Iris pigment epithelial cell (primary cell): Measurements from ENCODE around the gene PHF14.
A peak's percentile ranks its signal among the peaks of the same experiment; 100 is the strongest.

Experiments used
- DNase-seq: peaks from one replicate; pipeline ENCODE4 v3.0.0-alpha.2; 2011; ENCODE audit warnings: low read depth

The PHF14 gene

GRCh38 chr7:11175887-11176286, 202.2 kb downstream of the PHF14 start:
- DNase-seq = no peak

DNA sequence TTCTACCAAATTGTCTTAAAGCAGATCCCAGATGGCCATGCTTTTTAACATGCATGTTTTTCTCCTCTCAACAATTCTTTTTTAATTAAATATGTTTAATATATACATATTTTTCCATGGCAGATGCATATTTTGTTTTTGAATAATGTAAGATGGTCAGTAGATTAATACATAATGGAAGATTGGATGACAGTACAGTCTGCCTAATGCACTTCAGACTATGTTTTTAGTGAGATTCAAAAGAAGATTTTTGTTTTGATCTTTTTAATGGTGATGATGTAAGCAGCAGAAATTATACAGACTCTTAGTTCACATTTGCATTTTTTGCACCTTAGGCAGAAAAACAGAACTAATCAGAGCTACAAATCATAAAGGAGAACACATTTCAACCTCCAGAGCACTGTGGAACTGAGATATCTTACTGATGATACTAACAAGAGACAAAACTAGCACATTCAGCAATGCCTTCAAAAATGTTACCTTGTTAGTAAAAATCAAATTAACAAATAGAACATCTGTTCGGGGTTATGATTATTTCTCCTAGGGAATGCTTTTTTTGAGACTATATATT, 203.4 kb downstream of the PHF14 start:
- no peak for DNase-seq

- peak; percentile 70 for DNase-seq
Observed at GRCh38 chr7:11177793-11178192, 204.1 kb downstream of the PHF14 start.

- no peak for DNase-seq
Observed at GRCh38 chr7:11181590-11181989, 207.9 kb downstream of the PHF14 start.

- peak; percentile 83 for DNase-seq
Observed at GRCh38 chr7:11182736-11183135, 209.1 kb downstream of the PHF14 start.

- peak; percentile 37 for DNase-seq
Observed at GRCh38 chr7:11185179-11185815, 211.6 kb downstream of the PHF14 start.

GRCh38 chr7:11188529-11189310, 215.0 kb downstream of the PHF14 start:
- no peak for DNase-seq

GRCh38 chr7:11191081-11191480, 217.4 kb downstream of the PHF14 start:
- DNase-seq = no peak

DNA sequence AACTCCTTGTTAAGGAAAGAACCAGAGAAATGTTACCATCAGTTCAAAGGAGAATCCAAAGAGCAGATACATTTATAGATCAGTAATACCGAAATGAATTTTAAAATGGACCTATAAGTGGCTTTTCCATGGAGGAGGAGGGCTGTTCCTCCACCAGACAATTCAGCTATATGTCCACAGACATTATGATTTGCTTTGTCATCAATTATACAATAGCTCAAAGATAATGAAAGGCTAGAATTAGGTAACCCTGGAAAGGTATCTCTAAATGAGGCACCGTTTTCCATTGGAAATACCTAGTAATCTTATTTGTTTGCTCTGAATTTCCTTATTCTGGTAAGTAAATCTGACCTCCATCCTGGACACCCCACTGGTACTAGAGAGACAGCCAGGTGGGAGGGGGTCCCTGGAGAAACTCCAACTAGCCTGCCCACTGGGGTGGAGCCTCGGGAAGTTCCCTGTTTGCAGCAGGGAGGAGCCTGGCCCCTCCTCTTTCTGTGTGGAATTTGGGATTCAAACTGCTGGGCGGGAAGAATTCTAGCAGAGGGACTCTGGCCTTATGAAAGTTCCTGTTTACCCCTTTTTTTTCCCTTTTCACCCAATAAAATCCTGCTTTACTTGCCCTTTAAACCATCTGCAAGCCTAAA, 218.0 kb downstream of the PHF14 start:
- no peak for DNase-seq

DNA sequence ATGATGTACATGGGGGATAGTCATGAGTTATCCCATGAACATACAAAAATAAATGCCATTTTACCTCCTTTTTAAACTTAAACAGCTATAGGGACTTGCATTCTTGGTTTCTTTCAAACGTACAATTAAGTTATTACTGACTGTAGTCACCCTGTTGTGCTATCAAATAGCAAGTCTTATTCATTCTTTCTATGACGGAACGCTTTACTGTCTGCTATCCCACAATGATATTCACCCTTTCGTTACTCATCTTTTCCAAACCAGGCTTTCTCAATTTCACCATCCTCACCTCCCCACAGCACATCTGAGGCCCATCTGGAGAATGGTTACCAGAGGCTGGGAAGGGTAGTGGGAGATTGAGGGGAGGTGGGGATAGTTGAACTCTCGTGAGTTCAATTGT, 218.8 kb downstream of the PHF14 start:
- peak; percentile 86 for DNase-seq

DNA sequence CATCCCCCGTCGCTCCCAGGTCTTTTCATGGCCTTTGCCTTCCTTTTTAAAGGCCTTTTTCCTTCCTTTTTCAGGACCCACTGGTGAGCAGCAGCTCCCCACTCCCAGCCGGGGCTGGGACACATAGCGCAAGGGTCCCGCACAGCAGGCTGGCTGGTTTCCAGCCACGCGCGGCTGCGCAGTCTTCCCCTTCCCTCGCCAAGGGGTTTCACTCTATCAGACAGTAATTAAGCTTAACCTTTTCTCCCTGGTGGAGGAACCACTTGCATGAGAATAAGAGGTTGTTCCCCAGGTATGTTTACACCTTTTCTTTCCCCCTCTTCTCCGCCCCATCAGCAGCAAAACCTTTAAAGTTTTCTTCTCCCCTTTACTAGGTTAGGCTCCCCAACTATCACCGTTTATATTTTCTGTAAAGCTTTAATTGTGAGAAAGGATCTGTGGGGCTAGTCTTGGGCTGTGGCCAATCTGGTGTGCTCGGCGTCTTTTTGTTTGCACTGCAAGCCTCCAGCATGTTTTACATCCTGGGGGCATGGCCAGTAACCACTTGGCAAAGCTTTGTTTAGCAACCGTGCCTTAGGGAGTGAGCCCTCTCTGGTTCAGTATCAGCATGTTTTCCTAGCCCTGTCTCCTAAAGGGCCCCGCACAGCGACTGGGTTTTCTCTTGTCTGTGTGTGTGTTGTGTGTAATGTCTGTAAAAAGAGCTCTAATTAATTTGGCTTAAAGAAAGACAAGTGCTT, 219.6 kb downstream of the PHF14 start:
- peak; percentile 51 for DNase-seq

- DNase-seq = no peak
Observed at GRCh38 chr7:11193888-11194287, 220.2 kb downstream of the PHF14 start.

DNA sequence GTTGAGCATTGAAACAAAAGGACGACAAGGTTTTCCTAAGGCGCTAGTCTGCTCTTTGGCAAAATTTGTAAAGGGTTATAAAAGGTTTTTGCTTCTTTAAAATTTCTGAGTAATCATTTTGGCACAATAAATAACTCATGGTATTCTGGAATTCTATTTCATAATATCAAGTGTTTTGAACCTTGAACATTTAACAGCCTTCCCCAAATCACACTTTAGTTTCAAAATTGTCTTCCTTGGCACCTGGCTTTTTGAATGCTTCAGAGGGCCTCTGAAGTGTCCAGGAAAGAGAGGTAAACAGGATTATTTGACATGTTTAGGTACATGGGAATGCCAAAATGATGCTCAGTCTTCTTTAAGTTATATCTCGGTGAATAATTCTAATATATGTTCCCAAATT, 220.8 kb downstream of the PHF14 start:
- no peak for DNase-seq

GRCh38 chr7:11195502-11195901, 221.8 kb downstream of the PHF14 start:
- DNase-seq = no peak

- DNase-seq = no peak
Observed at GRCh38 chr7:11196143-11196542, 222.5 kb downstream of the PHF14 start.

GRCh38 chr7:11203224-11203623, 229.6 kb downstream of the PHF14 start:
- no peak for DNase-seq

DNA sequence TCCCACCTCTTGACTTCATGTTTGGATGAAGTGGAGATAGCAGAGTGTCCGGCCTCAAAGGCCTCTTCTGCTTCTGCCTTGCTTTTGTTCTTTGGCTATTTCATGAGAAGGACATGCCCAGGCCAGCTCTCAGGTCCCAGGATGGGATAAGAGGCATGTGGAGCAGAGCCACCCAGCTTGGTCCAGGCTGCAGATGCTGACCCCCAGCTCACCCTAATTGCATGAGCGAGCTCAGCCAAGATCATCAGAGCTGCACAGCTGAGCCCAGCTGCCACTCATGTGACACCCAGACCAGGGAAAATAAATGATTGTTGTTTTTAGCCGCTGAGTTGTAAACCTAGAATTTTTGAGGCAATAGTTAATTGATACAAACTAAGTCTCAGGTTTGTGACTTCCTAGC, 230.0 kb downstream of the PHF14 start:
- no peak for DNase-seq

DNA sequence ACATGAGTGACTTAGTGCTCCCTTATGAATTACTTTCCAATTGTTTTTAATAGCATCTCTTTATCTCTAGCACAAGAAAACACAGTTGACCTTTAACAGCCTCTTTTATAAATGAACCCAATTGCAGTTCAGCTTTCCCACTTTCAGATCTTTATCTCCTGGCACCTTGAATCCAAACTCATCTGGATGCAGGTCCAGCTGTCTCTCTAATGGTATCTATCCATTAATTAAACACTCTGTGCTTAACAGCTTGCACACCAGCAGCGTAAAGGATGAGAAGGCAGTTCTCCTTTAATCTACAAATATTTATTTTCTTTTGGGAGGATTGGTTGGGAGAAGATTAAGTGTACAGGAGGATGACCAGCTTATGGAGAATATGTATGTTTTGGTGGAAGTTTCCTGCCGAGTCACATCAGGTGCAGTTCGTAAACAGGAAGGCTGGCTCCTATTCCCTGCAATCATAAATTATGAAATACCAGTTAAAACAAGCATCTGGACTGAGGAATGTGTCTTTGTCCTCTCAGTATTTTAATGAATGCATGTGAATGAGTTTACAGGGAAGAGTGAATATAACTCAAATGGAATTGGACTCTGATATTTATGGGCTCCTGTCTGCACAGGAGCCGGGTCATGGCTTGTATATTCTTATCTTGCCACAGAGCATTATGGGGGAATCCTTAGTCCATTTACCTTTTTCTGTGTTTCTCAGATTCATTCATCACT, 232.7 kb downstream of the PHF14 start:
- DNase-seq = no peak

DNA sequence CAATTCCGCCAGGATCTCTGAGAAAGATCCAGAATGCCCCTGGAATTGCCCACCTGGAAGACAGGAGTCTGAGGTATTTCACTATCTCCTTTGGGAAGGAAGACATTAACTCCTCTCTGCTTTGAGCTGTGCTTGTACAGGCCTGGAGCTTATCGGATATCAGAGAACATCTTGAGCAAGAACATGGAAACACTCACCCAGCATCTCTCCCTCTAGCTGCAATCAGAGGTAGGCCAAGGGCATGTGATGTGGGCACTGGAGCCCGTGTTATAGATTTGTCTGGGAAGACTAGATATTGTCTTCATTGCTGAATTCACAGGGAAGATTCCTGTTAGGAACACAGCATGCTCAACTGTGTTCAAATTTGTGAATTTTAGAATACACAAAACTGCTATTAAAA, 233.9 kb downstream of the PHF14 start:
- no peak for DNase-seq

GRCh38 chr7:11208883-11209465, 235.3 kb downstream of the PHF14 start:
- no peak for DNase-seq

GRCh38 chr7:11210374-11210773, 236.7 kb downstream of the PHF14 start:
- DNase-seq = no peak
